HK-2 (cell line): ENCODE measurements around the gene RNF126.
"Not testable (repeated sequence)": the region's sequence is repeated elsewhere in the genome, so short reads cannot be mapped to it uniquely, and the experiment has no call there.

Experiments used
- DNase-seq: peaks from one replicate; pipeline ENCODE4 v3.0.0-alpha.2; 2018; ENCODE audit not compliant: unreplicated experiment

The RNF126 gene

DNA sequence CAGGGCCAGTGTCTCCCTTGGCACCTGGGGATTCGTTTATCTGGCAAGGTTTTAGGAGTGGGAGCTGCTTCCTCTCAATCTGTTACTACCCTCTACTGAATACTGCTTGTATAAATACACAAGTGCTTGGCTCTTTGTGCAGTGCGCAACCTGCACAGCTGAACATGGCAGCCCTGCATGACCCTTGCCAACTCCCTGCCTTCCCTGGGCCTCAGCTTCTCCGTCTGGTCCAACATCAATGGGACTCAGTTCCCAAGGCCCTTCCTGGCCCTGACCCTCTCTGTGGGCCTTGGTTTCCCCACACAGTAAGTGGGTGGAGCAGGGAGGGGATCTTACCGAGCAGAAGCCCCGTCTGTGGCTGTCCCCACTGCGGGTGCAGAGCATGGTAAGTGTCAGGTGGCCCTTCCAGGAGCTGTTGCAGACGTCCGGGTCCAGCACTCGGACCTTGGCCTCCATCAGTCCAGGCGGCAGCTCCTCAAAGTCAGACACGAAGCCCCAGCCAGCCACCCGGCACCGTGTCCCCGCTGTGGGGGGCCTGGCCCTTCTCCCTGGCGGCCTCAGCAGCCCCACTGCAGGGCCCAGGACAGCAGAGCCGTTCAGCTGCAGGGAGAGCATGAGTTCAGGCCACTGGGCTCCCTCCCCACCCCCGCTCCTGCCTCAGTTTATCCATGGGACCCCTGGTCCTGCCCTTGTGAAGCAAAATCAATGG lies 23.7 kb upstream of the RNF126 start:
- DNase-seq: no peak

DNA sequence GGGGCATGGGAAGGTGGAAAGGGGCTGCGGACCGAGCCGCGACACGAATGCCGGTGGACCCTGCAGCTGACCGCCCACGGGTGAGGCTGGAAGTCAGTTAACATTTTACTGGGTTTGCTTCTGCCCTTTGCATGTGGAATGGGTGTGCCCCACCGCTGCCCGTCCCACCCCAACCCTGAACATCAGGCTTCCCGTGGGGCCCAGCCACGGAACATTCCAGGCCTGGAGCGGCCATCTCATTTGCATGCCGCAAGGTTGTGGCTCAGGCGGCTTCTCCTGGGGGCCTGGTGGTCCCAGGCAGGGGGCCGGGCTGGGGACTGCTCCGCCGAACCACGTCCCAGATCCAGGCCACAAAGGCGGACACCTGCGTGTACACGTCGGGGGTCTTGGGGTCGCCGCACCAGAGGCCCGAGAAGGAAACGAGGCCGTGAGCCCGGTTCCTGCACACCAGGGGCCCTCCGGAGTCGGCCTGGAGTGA lies 22.5 kb upstream of the RNF126 start:
- DNase-seq: no peak

DNA sequence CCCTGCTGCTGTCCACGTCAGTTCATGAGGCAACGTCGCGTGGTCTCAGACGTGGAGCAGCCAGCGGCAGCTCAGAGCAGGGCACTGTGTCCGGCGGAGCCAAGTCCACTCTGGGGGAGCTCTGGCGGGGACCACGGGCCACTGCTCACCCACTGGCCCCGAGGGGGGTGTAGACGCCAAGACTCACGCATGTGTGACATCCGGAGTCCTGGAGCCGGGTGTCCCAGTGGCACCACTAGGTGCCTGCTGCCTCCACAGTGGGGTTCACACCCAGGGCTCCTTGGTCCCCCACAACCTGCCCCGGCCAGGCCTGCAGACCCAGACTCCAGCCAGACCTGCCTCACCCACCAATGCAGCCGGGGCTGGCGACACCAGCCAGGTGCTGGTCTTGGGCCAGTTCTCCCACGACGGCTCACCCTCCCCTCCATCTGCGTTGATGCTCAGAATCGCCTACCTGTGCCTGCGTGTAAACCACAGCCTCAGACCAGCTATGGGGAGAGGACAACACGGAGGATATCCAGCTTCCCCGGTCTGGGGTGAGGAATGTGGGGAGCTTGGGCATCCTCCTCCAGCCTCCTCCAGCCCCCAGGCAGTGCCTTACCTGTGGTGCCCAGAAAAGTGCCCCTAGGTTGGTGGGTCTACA lies 19.8 kb upstream of the RNF126 start:
- DNase-seq: no peak

DNA sequence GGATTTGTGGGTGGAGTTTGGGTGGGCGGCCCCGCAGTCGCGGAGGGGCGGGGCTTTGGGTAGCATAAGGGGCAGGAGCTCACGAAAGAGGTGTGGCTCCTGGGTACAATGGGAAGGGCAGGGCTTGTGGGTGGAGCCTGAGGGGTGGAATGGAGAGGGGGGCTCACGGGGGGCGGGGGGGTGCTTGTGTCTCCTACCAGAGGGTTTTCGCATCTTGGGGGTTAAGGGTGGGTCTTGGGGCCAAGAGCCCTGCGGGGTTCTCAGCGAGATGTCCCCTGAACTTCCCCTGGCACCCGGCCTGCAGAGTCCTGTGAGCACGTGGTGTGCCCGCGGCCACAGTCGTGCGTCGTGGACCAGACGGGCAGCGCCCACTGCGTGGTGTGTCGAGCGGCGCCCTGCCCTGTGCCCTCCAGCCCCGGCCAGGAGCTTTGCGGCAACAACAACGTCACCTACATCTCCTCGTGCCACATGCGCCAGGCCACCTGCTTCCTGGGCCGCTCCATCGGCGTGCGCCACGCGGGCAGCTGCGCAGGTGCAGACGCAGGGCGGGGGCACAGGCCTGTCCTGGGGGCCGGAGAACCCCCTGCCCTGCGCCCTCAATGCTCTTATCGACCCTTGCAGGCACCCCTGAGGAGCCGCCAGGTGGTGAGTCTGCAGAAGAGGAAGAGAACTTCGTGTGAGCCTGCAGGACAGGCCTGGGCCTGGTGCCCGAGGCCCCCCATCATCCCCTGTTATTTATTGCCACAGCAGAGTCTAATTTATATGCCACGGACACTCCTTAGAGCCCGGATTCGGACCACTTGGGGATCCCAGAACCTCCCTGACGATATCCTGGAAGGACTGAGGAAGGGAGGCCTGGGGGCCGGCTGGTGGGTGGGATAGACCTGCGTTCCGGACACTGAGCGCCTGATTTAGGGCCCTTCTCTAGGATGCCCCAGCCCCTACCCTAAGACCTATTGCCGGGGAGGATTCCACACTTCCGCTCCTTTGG lies 18.3 kb upstream of the RNF126 start:
- DNase-seq: no peak

DNA sequence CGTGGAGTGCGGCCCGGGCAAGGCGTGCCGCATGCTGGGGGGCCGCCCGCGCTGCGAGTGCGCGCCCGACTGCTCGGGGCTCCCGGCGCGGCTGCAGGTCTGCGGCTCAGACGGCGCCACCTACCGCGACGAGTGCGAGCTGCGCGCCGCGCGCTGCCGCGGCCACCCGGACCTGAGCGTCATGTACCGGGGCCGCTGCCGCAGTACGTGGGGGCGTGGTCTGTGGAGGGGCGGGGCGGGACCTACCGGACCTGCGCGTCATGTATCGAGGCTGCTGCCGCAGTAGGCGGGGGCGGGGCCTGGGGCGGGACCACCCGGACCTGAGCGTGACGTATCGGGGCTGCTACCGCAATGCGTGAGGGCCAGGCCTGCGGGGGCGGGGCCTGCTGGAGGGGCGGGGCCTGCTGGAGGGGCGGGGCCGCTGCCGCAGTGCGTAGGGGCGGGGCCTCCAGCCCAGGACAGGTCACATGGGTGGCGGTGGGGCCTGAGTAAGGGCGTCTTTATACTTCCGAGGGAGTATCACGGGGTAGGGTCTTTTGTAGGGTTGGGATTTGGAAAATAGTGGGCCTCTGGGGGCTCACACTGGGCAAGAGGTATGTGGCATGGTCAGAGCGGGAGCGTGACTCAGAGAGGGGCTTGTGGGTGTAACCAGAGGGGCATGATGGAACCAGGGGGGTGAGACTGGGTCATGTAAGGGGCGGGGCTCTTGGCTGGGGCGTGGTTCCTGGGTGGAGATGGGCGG lies 17.4 kb upstream of the RNF126 start:
- DNase-seq: peak; percentile 100

DNA sequence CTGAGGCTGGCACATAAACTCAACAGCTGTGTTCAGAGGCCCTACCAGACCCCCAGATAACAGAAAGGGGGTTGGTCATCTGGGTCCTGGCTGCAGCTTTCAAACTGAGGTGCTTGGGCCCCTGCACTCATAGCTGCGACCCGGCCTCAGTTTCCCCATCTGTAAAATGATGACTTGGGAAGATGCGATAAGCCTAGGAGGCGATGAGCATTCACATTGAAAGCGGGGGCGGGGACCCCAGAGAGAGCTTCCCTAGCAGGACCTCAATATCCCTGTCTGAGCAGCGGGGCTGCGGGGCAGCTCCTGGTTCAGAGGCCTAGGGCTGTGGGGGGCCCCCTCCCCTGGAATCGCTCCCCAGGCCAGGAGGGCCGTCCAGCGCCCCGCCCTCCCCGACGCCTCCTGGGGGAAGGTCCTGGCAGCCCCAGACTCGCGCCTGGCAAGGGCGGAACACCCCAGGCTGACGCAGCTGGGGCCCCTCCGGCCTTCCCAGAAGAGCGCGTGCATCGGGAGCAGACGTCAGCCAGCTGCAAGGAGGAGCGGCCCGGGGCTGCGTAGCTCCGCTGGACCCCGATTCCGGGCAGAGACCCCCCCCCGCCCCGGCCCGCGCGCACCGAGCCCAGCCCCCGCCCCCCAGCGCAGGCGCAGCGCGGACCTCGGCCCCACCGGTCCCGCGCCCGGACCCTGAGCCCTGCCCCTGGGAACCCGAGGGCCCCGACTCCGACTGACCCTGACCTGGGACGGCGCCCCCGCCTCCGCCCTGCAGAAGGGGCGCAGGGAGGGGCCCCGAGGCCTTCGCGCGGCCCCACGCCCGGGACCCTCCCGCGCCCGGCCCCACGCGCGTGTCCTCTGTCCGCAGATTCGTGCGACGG lies 16.6 kb upstream of the RNF126 start:
- peak; percentile 71 for DNase-seq

DNA sequence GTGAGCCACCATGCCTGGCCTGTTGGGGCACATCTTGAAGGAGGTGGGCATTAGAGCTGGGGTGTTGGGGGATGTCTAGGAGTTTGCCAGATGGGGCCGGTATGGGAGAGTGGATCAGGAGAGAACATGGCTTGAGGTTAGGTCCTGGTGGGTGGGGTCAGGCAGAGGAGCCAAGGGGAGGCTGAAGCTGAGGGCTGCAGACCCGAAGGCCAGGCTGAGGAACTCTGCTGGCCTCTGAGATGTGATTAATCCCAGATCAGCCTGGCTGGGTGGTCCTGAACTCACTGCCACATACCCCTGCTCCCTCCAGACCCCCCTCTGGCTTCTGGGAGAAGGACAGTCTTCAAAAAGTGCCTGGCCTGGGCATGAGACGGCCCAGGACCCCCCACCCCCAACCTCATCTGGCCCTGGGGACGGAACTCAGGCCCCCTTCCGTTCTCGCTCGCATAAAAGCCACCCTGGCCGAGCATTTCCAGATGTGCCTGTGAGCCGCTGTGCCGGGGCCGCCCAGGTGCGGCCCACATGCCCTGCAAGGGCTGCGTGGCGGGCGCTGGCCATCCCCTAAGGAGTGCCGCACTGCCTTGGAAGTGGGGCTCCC lies 15.9 kb upstream of the RNF126 start:
- no peak for DNase-seq

DNA sequence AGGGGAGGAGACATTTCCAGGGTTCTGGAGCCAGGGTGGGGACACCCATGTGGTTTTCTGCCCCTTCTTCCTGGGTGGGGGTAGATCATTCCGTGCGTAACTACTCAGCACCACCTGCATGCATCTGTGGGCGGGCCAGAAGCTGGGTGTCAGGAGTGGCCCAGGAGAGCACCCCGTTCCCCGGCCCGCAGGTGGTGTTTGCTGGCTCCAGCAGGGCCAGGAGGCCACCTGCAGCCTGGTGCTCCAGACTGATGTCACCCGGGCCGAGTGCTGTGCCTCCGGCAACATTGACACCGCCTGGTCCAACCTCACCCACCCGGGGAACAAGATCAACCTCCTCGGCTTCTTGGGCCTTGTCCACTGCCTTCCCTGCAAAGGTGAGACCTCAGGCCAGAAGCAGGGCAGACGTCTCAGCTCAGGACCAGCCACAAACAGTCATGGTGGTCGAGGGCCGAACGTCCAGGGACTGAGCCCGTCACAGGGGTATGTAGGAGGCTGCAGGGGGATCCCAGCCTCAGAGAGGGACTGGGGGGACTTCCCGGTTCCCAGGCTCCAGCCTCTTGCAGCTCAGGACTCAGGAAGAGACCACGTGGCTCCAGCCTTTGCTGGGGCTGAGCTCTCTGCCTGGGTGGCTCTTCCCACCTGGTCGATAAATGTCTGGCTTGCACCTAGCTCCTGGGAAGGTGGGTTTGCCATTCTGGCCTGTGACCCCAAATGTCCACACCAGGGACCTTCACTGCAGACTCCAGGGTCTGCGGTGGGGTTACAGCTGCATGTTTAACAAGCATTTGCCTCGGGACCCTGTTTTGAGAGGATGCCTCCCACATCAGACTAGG lies 14.8 kb upstream of the RNF126 start:
- no peak for DNase-seq

DNA sequence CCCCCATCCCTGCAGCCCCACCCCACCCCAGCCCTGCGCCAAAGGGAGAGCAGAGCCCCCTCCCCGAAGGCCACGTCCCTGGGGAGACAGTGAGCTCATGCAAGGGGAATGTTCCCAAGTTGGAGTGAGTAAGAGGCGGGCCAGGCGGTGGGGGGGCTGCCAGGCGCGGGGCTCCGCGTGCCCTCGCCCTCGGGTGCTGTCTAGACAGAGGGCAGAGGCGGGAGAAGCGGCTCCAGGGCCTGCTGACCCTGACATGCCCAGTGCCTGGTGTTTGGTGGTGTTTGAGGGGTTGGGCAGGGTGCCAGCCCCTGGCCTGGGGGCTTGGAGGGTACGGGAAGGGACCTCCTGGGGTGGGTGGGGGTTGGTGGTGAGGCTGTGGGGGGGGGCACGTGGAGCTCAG lies 14.2 kb upstream of the RNF126 start:
- peak; percentile 94 for DNase-seq

DNA sequence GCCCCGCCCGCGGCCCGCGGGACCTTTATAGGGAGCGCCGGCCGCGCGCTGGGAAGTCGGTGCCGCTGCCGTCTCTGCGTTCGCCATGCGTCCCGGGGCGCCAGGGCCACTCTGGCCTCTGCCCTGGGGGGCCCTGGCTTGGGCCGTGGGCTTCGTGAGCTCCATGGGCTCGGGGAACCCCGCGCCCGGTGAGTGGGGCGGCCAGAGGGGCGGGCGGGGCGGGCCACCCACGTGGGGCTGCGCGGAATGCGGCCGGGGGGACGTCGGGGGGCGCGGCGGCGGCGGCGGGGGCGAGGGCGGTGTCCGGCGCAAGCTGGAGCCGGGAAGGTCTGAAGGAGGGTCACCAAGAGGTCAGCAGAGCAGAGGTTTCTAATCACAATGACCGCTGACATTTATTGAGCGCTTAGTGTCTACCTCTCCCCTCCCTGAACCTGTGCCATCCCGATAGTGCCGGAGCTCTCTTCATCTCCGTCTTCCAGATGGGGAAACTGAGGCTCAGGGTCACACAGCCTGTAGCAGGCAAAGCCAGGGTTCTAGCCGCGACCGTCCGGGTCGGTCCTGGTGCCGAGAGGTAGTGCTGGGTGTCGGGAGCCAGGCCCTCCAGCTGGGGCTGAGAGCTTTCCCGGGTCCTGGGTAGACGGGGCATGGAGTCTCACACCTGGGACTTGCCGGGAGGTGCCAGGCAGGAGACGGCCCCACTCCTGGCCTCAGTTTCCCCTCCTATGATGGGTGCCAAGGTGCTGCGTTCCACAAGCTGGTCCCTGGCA lies 13.5 kb upstream of the RNF126 start, which contains the start of gene FSTL3:
FSTL3 (plus strand) TSS at position 54 of the 767 bp plus-strand sequence; CDS start at position 86, 32 bp downstream.
- peak; percentile 60 for DNase-seq

DNA sequence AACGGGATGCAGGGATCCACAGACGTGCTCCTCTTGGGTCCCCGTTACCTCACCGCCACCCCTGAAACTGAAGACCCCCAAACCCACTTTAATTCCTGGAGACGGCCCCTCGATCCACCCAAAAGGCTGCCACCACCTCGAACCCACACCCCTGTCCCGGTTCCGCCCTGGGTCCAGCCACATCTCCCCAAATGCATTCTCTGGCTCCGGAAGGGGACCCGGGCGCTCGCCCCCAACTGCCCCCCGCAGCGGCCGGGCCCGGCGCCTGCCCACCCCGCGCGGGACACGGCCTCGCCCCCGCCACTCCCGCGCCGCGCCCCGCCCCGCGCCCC lies 13.0 kb upstream of the RNF126 start:
- DNase-seq: no peak

DNA sequence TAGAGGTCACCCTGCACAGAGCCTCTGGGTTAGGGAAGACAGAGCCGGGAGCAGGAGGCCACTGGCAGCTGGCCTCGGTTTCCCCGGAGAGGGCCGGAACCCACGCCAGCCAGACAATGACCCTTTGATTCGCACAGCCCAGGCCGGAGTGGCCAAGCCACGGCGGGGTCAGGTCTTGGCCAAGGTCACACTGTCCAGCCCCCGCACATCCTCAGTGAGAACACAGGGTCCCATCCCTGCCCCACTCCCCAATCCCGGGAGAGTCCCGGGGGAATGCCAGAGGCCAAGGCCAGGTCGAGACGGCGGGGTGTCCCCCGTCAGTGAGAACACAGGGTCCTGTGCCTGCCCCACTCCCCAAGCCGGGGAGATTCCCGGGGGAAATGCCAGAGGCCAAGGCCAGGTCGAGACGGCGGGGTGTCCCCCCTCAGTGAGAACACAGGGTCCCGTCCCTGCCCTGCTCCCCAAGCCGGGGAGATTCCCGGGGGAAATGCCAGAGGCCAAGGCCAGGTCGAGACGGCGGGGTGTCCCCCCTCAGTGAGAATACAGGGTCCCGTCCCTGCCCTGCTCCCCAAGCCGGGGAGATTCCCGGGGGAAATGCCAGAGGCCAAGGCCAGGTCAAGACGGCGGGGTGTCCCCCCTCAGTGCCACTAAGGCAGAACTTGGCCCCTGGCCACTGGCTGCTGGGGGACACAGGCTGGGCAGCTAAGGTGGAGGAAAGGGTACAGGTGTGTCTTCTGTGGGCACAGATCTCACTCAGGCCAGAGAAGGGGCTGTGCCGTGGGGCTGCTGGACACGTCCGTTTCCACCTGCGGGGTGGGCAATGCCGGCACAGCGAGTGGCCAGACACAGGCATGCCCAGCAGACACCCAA lies 11.5 kb upstream of the RNF126 start:
- DNase-seq: no peak

DNA sequence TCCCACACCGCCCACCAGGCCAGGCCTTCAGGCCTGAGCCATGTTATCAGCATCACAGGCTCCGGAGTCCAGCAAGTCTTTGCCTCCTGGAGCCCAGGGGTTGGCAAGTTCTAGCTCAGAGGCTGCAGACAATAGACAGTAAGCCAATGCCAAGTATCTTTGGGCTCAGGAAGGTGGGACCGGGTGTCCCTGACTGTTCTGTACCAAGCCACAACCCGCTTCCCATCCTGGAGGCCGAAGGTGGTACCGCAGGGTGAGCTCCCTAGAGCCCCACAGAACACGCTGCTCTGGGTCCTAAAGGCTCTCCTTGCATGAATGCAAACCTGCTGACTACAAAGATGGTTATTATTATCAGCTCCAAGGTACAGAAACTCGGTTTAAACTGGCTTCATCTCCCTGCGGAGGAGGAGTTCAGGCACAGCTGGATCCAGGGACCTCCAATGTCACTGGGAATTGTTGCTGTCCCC lies 7.6 kb upstream of the RNF126 start:
- no peak for DNase-seq

DNA sequence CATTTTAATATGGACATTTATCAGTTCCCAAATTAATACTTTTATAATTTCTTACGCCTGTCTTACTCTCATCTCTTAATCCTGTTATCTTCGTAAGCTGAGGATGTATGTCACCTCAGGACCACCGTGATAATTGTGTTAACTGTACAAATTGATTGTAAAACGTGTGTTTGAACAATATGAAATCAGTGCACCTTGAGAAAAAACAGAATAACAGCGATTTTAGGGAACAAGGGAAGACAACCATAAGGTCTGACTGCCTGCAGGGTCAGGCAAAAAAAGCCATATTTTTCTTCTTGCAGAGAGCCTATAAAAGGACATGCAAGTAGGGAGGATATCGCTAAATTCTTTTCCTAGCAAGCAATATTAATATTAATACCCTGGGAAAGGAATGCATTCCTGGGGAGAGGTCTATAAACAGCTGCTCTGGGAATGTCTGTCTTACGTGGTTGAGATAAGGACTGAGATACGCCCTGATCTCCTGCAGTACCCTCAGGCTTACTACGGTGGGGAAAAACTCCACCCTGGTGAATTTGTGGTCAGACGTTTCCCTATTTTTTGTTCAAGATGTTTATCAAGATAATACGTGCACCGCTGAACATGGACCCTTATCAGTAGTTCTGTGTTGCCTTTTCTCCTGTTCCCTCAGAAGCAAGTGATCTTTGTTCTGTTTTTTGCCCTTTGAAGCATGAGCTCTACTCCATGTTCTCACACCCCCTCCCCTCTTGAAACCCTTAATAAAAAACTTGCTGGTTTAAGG lies 5.8 kb upstream of the RNF126 start:
- not testable (repeated sequence) for DNase-seq

DNA sequence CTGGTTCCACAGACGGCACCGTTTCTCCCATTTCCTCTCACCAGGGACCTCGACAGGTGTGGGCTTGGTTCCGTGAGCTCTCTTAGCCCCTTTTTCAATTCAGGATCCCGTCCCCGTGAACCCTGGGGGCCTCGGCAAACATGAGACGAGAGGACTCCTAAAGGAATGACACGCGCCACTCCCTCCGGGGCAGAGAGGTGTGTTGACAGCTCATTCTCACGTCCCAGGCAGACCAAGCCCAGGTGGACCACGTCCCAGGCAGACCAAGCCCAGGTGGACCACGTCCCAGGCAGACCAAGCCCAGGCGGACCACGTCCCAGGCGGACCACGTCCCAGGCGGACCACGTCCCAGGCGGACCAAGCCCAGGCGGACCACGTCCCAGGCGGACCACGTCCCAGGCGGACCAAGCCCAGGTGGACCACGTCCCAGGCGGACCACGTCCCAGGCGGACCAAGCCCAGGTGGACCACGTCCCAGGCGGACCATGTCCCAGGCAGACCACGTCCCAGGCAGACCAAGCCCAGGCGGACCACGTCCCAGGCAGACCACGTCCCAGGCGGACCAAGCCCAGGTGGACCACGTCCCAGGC lies 4.1 kb upstream of the RNF126 start:
- not testable (repeated sequence) for DNase-seq

DNA sequence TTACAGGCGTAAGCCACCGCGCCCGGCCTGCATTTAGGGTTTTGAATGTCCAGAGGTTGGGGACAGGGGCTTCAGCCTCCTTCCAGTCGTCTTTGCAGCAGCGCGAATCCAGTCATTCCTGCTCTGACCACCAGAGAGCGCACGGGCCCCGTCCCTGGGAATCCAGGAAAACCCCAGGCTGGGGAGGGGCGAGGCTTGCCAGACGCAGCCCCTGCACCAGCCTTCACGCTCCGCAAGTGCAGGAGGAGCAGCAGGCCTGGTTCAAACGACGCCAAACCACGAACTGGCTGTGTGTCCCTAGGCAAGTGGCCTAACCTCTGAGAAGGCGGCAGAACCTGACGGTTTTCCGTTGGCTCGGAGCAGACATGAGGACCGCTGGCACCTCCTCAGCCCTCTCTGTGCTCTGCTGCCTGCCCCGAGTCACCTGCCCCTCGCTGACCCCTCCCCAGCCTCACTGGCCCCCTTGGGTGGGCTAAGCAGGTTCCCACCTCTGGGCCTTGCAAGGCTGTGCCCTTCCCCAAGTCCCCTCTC lies 2.0 kb upstream of the RNF126 start:
- DNase-seq: peak; percentile 81
